ENCODE data around the gene ACBD4. TPM values are rescaled to one million over a fixed set of nuclear protein-coding genes. Genes with fewer than 3 reads are reported as not detected.

ACBD4 gene
- total and polyA plus RNA-seq, 2 of the 13 experiments (the other 11 are each of a cell fraction or from before 2014, with no cell fraction given) = 16.1 to 26.9 TPM

DNA sequence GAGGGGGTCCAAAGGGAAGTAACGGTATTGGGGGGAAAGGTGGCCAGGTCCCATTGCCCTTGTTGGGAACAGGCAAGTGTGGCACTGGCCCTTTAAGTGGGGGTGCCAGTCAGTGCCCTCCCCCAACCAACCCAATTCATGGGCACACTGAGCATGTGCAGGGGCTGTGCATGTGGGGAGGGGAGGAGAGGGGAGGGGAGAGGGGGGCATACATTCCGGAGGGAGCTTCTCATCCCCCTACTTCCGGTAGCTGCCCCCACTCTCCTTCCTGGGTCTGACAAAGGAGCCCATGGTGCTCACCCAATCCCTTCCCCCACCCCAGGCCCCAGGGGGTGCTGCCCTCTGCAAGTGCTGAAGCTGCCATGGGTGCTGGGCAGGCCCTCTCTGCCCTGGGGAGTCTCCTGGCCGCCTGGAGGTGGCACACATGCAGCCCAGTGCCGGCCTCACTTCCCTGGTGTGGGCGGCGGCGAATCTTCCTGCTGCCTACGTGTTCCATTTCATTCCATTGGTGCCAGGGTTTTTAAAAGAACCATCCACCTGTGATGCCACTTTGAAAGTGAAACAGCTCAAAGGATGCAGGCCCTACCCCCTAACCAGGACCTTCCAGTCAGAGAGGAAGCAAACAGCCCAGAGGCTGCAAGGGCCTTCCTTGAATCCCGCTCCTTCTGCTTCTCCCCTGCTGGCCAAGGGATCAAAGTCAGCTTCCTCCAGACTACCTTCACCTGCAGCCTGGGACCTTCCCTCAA lies 37.2 kb downstream of the ACBD4 start (continued):
- peak; percentile 63; the same call in 1 of the 2 replicates for TF ChIP-seq ZBTB46 (CRISPR knock-in tag; IDR thresholded peaks at IDR 0.05; ENCODE audit: borderline replicate concordance)
- TF ChIP-seq, protein P1, sequence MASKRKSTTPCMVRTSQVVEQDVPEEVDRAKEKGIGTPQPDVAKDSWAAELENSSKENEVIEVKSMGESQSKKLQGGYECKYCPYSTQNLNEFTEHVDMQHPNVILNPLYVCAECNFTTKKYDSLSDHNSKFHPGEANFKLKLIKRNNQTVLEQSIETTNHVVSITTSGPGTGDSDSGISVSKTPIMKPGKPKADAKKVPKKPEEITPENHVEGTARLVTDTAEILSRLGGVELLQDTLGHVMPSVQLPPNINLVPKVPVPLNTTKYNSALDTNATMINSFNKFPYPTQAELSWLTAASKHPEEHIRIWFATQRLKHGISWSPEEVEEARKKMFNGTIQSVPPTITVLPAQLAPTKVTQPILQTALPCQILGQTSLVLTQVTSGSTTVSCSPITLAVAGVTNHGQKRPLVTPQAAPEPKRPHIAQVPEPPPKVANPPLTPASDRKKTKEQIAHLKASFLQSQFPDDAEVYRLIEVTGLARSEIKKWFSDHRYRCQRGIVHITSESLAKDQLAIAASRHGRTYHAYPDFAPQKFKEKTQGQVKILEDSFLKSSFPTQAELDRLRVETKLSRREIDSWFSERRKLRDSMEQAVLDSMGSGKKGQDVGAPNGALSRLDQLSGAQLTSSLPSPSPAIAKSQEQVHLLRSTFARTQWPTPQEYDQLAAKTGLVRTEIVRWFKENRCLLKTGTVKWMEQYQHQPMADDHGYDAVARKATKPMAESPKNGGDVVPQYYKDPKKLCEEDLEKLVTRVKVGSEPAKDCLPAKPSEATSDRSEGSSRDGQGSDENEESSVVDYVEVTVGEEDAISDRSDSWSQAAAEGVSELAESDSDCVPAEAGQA (IDR thresholded peaks at IDR 0.05; ENCODE audit: low read depth) = peak; percentile 23; the same call in 1 of the 2 replicates
- TF ChIP-seq, protein P1 (CRISPR knock-in tag; IDR thresholded peaks at IDR 0.05; ENCODE audit: borderline replicate concordance) = no peak
- peak; percentile 59 for TF ChIP-seq PHF20 (CRISPR knock-in tag; IDR thresholded peaks at IDR 0.05)
- peak; percentile 74; the same call in 1 of the 2 replicates for TF ChIP-seq ZNF768 (CRISPR knock-in tag; IDR thresholded peaks at IDR 0.05)
- TF ChIP-seq, protein P2, sequence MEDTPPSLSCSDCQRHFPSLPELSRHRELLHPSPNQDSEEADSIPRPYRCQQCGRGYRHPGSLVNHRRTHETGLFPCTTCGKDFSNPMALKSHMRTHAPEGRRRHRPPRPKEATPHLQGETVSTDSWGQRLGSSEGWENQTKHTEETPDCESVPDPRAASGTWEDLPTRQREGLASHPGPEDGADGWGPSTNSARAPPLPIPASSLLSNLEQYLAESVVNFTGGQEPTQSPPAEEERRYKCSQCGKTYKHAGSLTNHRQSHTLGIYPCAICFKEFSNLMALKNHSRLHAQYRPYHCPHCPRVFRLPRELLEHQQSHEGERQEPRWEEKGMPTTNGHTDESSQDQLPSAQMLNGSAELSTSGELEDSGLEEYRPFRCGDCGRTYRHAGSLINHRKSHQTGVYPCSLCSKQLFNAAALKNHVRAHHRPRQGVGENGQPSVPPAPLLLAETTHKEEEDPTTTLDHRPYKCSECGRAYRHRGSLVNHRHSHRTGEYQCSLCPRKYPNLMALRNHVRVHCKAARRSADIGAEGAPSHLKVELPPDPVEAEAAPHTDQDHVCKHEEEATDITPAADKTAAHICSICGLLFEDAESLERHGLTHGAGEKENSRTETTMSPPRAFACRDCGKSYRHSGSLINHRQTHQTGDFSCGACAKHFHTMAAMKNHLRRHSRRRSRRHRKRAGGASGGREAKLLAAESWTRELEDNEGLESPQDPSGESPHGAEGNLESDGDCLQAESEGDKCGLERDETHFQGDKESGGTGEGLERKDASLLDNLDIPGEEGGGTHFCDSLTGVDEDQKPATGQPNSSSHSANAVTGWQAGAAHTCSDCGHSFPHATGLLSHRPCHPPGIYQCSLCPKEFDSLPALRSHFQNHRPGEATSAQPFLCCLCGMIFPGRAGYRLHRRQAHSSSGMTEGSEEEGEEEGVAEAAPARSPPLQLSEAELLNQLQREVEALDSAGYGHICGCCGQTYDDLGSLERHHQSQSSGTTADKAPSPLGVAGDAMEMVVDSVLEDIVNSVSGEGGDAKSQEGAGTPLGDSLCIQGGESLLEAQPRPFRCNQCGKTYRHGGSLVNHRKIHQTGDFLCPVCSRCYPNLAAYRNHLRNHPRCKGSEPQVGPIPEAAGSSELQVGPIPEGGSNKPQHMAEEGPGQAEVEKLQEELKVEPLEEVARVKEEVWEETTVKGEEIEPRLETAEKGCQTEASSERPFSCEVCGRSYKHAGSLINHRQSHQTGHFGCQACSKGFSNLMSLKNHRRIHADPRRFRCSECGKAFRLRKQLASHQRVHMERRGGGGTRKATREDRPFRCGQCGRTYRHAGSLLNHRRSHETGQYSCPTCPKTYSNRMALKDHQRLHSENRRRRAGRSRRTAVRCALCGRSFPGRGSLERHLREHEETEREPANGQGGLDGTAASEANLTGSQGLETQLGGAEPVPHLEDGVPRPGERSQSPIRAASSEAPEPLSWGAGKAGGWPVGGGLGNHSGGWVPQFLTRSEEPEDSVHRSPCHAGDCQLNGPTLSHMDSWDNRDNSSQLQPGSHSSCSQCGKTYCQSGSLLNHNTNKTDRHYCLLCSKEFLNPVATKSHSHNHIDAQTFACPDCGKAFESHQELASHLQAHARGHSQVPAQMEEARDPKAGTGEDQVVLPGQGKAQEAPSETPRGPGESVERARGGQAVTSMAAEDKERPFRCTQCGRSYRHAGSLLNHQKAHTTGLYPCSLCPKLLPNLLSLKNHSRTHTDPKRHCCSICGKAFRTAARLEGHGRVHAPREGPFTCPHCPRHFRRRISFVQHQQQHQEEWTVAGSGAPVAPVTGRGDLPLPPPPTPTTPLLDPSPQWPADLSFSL (CRISPR knock-in tag; IDR thresholded peaks at IDR 0.05) = no peak
- peak; percentile 59 for TF ChIP-seq CREM (IDR thresholded peaks at IDR 0.05)
- no peak for TF ChIP-seq CREM (CRISPR knock-in tag; IDR thresholded peaks at IDR 0.05)
- no peak for TF ChIP-seq ZNF562 (CRISPR knock-in tag; IDR thresholded peaks at IDR 0.05; ENCODE audit: borderline replicate concordance)
- no peak; the same call in 1 of the 2 replicates for TF ChIP-seq ZNF280B (CRISPR knock-in tag; IDR thresholded peaks at IDR 0.05; ENCODE audit: borderline replicate concordance)
- peak; percentile 58; the same call in 1 of the 2 replicates for TF ChIP-seq CCDC6 (CRISPR knock-in tag; IDR thresholded peaks at IDR 0.05)
- peak; percentile 93 for TF ChIP-seq BRD4 (CRISPR knock-in tag; IDR thresholded peaks at IDR 0.05)
- TF ChIP-seq NCOA5 (CRISPR knock-in tag; IDR thresholded peaks at IDR 0.05) = no peak
